ENCODE measurements around the gene IMP4.

The IMP4 gene

GRCh38 chr2:130310881-130311280 lies 31.8 kb upstream of the IMP4 start:
- H3K27ac ChIP-seq (ENCODE audit: extremely low read depth, low read depth, low read length), result no peak overlapping the region
- H3K9me3 ChIP-seq (ENCODE audit: control insufficient read depth, insufficient read depth, low read depth, low read length), result no peaks in the 10 kb centered on the region
- no peak overlapping the region for H3K4me3 ChIP-seq (ENCODE audit: low read depth, low read length)
- TF ChIP-seq ZFP37 (tag by site-specific recombination; IDR thresholded peaks at IDR 0.05), result no peak
- ChIA-PET CTCF (no interaction called here), POLR2A (no interaction called here)
- H3K4me1 ChIP-seq (ENCODE audit: control insufficient read depth, insufficient read depth, low read length), result no peaks in the 10 kb centered on the region
- H3K36me3 ChIP-seq (ENCODE audit: control insufficient read depth in 2 of 2, insufficient read depth in 1 of 2, low read length in 2 of 2), result no peaks in the 10 kb centered on the region

DNA sequence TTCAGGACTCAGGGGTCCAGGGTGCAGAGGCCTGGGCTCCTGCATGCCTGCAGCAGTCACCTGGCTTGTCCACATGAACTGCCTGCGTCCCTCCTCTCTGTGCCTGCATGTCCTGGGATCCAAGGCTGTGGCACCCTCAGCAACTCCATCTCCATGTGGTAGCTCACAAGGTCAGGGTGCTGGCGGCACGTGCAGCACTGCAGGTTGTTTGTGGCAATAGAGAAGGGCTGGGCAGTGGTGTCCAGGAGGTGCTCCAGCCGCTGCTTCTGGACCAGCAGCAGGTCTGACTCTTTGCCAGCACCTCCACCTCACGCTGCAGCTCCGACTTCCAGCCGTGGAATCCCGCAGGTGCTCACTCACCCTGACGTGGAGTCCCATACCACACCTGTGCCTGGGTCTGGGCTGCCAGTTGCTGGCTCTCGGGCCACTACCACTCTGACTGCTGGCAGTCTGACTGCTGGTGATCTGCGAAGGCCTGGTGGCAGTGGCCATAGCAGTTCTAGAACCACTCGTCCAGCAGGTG lies 28.8 kb upstream of the IMP4 start:
- Histone ChIP-seq H3K36me3 (ENCODE audit: control insufficient read depth in 2 of 2, insufficient read depth in 1 of 2, low read length in 2 of 2) (no peaks in the 10 kb centered on the region), H3K27ac (ENCODE audit: extremely low read depth, low read depth, low read length) (no peak overlapping the region), H3K4me1 (ENCODE audit: control insufficient read depth, insufficient read depth, low read length) (no peaks in the 10 kb centered on the region), H3K4me3 (ENCODE audit: low read depth, low read length) (no peak overlapping the region), H3K9me3 (ENCODE audit: control insufficient read depth, insufficient read depth, low read depth, low read length) (no peaks in the 10 kb centered on the region)
- CTCF ChIA-PET, result no interaction called here
- POLR2A ChIA-PET, result no interaction called here
- no peak for TF ChIP-seq ZNF76 (tag by site-specific recombination; IDR thresholded peaks at IDR 0.05; ENCODE audit: borderline replicate concordance, low read depth)
- TF ChIP-seq, protein P1, sequence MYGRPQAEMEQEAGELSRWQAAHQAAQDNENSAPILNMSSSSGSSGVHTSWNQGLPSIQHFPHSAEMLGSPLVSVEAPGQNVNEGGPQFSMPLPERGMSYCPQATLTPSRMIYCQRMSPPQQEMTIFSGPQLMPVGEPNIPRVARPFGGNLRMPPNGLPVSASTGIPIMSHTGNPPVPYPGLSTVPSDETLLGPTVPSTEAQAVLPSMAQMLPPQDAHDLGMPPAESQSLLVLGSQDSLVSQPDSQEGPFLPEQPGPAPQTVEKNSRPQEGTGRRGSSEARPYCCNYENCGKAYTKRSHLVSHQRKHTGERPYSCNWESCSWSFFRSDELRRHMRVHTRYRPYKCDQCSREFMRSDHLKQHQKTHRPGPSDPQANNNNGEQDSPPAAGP (tag by site-specific recombination; IDR thresholded peaks at IDR 0.05), result no peak
- TF ChIP-seq PRDM2 (tag by site-specific recombination; IDR thresholded peaks at IDR 0.05; ENCODE audit: borderline replicate concordance), result no peak
- no peak for TF ChIP-seq ZNF530 (tag by site-specific recombination; IDR thresholded peaks at IDR 0.05; ENCODE audit: low read depth)
- TF ChIP-seq ZNF843 (tag by site-specific recombination; IDR thresholded peaks at IDR 0.05), result no peak
- no peak for TF ChIP-seq ZNF785 (tag by site-specific recombination; IDR thresholded peaks at IDR 0.05)
- TF ChIP-seq TCF7L2 (IDR thresholded peaks at IDR 0.05; ENCODE audit: borderline replicate concordance, low read depth, low read length), result no peak
- no peak for TF ChIP-seq ZBTB20 (tag by site-specific recombination; IDR thresholded peaks at IDR 0.05)
- no peak for TF ChIP-seq ZFHX2 (tag by site-specific recombination; conservative IDR thresholded peaks at IDR 0.05)
- no peak for TF ChIP-seq ZNF473 (tag by site-specific recombination; IDR thresholded peaks at IDR 0.05)
- no peak for TF ChIP-seq ZNF341 (tag by site-specific recombination; IDR thresholded peaks at IDR 0.05; ENCODE audit: low read depth)
- TF ChIP-seq MZF1 (tag by site-specific recombination; IDR thresholded peaks at IDR 0.05; ENCODE audit: borderline replicate concordance), result no peak
- no peak for TF ChIP-seq ZNF138 (tag by site-specific recombination; IDR thresholded peaks at IDR 0.05; ENCODE audit: borderline replicate concordance)
- TF ChIP-seq ZNF121 (tag by site-specific recombination; IDR thresholded peaks at IDR 0.05), result no peak
- TF ChIP-seq SALL2 (tag by site-specific recombination; IDR thresholded peaks at IDR 0.05; ENCODE audit: borderline replicate concordance), result no peak
- TF ChIP-seq ZNF747 (tag by site-specific recombination; IDR thresholded peaks at IDR 0.05), result no peak
- TF ChIP-seq ZBTB8A (tag by site-specific recombination; IDR thresholded peaks at IDR 0.05), result no peak
- TF ChIP-seq ZNF830 (tag by site-specific recombination; IDR thresholded peaks at IDR 0.05; ENCODE audit: low read depth), result no peak
